GM23338 (cell line): ENCODE measurements around the gene CACNA1H.

ENCODE experiments used
- CREB1 ChIP-seq: fragments of 250-450 bp; sonication (Bioruptor Pico); IDR thresholded peaks from 2 replicates; pipeline ENCODE4 v1.5.0; 2020; ENCODE audit warnings: low read depth, mild to moderate bottlenecking, moderate library complexity
- EZH2 ChIP-seq: fragments of 200-600 bp; sonication (generic); IDR thresholded peaks from one replicate; pipeline ENCODE4 v1.8.0; 2017; ENCODE audit warnings: antibody characterized with exemption, mild to moderate bottlenecking, low read depth; ENCODE audit not compliant: unreplicated experiment
- EZH2phosphoT487 ChIP-seq: fragments of 200-600 bp; sonication (generic); IDR thresholded peaks from one replicate; pipeline ENCODE4 v1.8.1; 2018; ENCODE audit warnings: antibody characterized with exemption; ENCODE audit not compliant: unreplicated experiment
- JUNB ChIP-seq: IDR thresholded peaks from one replicate; pipeline ENCODE4 v1.6.1; 2016; ENCODE audit warnings: antibody characterized with exemption; ENCODE audit not compliant: unreplicated experiment
- POLR2AphosphoS5 ChIP-seq: IDR thresholded peaks from 2 replicates; pipeline ENCODE4 v1.6.1; 2016; ENCODE audit warnings: antibody characterized with exemption, low read depth
- STAT1 ChIP-seq: IDR thresholded peaks from one replicate; pipeline ENCODE4 v1.6.1; 2016; ENCODE audit warnings: antibody characterized with exemption; ENCODE audit not compliant: unreplicated experiment
- ZNF331 ChIP-seq: fragments of 250-450 bp; sonication (Bioruptor Pico); IDR thresholded peaks from 2 replicates; pipeline ENCODE4 v1.5.0; 2020; ENCODE audit warnings: low read depth, mild to moderate bottlenecking, moderate library complexity
- TF ChIP-seq, protein P1 (sequence below), 2 experiments: fragments of 200-600 bp in 1 of 2; sonication (generic) in 1 of 2; conservative IDR thresholded peaks; 2 replicates each; pipeline versions ENCODE4 v1.5.1 to v1.6.1; 2016 to 2017; ENCODE audit warnings: antibody characterized with exemption in 2 of 2, low read depth in 2 of 2, mild to moderate bottlenecking in 2 of 2, moderate library complexity in 1 of 2
- TF ChIP-seq, protein P2 (sequence below): IDR thresholded peaks from one replicate; pipeline ENCODE4 v1.6.1; 2018; ENCODE audit warnings: antibody characterized with exemption; ENCODE audit not compliant: unreplicated experiment
- TF ChIP-seq, protein P3 (sequence below): IDR thresholded peaks from 2 replicates; pipeline ENCODE4 v1.6.1; 2016; ENCODE audit warnings: antibody characterized with exemption
- TF ChIP-seq, protein P4 (sequence below): fragments of 250-450 bp; sonication (Bioruptor Pico); IDR thresholded peaks from 2 replicates; pipeline ENCODE4 v1.5.0; 2020; ENCODE audit warnings: mild to moderate bottlenecking, moderate library complexity

DNA sequence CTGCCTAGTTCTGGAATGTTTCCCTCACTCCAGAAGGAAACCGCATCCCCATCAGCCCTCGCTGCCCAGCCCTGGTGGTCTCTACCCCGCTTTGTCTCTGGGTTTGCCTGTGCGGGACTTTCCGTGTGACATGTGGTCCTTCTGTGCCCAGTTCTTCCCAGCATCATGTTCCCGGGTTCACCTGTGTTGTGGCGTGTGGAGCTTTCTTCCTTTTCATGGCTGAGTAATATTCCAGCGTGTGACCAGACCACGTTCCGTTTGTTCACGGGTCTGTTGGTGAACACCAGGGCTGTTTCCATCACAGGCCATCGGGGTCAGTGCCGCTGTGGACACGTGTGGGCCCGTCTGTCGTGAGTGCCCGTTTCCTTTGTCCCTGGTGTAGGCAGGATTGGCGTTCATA is 32.1 kb downstream of the CACNA1H start:
- TF ChIP-seq, protein P1, sequence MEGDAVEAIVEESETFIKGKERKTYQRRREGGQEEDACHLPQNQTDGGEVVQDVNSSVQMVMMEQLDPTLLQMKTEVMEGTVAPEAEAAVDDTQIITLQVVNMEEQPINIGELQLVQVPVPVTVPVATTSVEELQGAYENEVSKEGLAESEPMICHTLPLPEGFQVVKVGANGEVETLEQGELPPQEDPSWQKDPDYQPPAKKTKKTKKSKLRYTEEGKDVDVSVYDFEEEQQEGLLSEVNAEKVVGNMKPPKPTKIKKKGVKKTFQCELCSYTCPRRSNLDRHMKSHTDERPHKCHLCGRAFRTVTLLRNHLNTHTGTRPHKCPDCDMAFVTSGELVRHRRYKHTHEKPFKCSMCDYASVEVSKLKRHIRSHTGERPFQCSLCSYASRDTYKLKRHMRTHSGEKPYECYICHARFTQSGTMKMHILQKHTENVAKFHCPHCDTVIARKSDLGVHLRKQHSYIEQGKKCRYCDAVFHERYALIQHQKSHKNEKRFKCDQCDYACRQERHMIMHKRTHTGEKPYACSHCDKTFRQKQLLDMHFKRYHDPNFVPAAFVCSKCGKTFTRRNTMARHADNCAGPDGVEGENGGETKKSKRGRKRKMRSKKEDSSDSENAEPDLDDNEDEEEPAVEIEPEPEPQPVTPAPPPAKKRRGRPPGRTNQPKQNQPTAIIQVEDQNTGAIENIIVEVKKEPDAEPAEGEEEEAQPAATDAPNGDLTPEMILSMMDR (conservative IDR thresholded peaks at IDR 0.05; ENCODE audit: low read depth in 2 of 2), result no peak
- TF ChIP-seq, protein P2, sequence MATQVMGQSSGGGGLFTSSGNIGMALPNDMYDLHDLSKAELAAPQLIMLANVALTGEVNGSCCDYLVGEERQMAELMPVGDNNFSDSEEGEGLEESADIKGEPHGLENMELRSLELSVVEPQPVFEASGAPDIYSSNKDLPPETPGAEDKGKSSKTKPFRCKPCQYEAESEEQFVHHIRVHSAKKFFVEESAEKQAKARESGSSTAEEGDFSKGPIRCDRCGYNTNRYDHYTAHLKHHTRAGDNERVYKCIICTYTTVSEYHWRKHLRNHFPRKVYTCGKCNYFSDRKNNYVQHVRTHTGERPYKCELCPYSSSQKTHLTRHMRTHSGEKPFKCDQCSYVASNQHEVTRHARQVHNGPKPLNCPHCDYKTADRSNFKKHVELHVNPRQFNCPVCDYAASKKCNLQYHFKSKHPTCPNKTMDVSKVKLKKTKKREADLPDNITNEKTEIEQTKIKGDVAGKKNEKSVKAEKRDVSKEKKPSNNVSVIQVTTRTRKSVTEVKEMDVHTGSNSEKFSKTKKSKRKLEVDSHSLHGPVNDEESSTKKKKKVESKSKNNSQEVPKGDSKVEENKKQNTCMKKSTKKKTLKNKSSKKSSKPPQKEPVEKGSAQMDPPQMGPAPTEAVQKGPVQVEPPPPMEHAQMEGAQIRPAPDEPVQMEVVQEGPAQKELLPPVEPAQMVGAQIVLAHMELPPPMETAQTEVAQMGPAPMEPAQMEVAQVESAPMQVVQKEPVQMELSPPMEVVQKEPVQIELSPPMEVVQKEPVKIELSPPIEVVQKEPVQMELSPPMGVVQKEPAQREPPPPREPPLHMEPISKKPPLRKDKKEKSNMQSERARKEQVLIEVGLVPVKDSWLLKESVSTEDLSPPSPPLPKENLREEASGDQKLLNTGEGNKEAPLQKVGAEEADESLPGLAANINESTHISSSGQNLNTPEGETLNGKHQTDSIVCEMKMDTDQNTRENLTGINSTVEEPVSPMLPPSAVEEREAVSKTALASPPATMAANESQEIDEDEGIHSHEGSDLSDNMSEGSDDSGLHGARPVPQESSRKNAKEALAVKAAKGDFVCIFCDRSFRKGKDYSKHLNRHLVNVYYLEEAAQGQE, result no peak
- TF ChIP-seq ZNF331 (CRISPR knock-in tag), result no peak
- TF ChIP-seq EZH2, result no peak
- no peak for TF ChIP-seq POLR2AphosphoS5
- no peak for TF ChIP-seq CREB1 (CRISPR knock-in tag)
- TF ChIP-seq STAT1, result no peak
- TF ChIP-seq, protein P3, sequence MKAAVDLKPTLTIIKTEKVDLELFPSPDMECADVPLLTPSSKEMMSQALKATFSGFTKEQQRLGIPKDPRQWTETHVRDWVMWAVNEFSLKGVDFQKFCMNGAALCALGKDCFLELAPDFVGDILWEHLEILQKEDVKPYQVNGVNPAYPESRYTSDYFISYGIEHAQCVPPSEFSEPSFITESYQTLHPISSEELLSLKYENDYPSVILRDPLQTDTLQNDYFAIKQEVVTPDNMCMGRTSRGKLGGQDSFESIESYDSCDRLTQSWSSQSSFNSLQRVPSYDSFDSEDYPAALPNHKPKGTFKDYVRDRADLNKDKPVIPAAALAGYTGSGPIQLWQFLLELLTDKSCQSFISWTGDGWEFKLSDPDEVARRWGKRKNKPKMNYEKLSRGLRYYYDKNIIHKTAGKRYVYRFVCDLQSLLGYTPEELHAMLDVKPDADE, result no peak
- no peak for TF ChIP-seq JUNB
- TF ChIP-seq EZH2phosphoT487, result no peak
- TF ChIP-seq, protein P4, sequence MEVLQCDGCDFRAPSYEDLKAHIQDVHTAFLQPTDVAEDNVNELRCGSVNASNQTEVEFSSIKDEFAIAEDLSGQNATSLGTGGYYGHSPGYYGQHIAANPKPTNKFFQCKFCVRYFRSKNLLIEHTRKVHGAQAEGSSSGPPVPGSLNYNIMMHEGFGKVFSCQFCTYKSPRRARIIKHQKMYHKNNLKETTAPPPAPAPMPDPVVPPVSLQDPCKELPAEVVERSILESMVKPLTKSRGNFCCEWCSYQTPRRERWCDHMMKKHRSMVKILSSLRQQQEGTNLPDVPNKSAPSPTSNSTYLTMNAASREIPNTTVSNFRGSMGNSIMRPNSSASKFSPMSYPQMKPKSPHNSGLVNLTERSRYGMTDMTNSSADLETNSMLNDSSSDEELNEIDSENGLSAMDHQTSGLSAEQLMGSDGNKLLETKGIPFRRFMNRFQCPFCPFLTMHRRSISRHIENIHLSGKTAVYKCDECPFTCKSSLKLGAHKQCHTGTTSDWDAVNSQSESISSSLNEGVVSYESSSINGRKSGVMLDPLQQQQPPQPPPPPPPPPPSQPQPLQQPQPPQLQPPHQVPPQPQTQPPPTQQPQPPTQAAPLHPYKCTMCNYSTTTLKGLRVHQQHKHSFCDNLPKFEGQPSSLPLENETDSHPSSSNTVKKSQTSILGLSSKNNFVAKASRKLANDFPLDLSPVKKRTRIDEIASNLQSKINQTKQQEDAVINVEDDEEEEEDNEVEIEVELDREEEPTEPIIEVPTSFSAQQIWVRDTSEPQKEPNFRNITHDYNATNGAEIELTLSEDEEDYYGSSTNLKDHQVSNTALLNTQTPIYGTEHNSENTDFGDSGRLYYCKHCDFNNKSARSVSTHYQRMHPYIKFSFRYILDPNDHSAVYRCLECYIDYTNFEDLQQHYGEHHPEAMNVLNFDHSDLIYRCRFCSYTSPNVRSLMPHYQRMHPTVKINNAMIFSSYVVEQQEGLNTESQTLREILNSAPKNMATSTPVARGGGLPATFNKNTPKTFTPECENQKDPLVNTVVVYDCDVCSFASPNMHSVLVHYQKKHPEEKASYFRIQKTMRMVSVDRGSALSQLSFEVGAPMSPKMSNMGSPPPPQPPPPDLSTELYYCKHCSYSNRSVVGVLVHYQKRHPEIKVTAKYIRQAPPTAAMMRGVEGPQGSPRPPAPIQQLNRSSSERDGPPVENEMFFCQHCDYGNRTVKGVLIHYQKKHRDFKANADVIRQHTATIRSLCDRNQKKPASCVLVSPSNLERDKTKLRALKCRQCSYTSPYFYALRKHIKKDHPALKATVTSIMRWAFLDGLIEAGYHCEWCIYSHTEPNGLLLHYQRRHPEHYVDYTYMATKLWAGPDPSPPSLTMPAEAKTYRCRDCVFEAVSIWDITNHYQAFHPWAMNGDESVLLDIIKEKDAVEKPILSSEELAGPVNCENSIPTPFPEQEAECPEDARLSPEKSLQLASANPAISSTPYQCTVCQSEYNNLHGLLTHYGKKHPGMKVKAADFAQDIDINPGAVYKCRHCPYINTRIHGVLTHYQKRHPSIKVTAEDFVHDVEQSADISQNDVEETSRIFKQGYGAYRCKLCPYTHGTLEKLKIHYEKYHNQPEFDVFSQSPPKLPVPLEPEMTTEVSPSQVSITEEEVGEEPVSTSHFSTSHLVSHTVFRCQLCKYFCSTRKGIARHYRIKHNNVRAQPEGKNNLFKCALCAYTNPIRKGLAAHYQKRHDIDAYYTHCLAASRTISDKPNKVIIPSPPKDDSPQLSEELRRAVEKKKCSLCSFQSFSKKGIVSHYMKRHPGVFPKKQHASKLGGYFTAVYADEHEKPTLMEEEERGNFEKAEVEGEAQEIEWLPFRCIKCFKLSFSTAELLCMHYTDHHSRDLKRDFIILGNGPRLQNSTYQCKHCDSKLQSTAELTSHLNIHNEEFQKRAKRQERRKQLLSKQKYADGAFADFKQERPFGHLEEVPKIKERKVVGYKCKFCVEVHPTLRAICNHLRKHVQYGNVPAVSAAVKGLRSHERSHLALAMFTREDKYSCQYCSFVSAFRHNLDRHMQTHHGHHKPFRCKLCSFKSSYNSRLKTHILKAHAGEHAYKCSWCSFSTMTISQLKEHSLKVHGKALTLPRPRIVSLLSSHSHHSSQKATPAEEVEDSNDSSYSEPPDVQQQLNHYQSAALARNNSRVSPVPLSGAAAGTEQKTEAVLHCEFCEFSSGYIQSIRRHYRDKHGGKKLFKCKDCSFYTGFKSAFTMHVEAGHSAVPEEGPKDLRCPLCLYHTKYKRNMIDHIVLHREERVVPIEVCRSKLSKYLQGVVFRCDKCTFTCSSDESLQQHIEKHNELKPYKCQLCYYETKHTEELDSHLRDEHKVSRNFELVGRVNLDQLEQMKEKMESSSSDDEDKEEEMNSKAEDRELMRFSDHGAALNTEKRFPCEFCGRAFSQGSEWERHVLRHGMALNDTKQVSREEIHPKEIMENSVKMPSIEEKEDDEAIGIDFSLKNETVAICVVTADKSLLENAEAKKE (CRISPR knock-in tag), result no peak
